ENCODE measurements around the gene ZNF785.

DNA sequence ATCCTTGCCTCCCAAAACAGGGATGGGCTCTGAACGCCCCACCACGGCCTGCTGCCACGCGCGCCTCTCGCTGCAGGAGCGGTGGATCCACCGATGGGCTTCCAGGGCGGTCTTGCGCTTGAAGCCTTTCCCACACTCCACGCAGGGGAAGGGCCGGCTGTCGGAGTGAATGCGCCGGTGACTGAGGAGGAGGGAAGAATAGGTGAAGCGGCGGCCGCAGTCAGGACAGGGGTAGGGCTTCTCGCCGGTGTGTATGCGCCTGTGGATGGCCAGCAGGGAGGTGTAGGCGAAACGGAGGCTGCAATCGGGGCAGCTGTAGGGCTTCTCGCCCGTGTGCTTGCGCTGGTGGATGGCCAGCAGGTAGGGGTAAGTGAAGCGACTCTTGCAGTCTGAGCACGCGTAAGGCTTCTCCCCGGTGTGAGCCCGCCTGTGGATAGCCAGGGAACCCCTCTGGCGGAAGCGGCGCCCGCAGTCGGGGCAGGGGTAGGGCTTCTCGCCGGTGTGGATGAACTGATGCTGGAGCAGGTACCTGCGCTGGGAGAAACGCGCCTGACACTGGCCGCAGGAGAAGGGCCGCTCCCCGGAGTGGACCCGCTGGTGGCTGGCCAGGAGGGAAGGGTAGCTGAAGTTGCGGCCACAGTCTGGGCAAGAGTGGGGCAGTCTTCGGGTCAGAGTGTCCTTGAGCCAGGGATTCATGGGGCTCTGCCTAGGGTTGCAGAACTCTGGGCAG is 2.7 kb downstream of the ZNF785 start:
- no peak for TF ChIP-seq KLF6 (CRISPR knock-in tag; IDR thresholded peaks at IDR 0.05)
- TF ChIP-seq LRRFIP1 (CRISPR knock-in tag; conservative IDR thresholded peaks at IDR 0.05), result no peak
- no peak for TF ChIP-seq ISL2 (CRISPR knock-in tag; IDR thresholded peaks at IDR 0.05)
- no peak for TF ChIP-seq GPBP1L1 (CRISPR knock-in tag; IDR thresholded peaks at IDR 0.05)
- no peak for TF ChIP-seq ZNF766 (CRISPR knock-in tag; IDR thresholded peaks at IDR 0.05; ENCODE audit: borderline replicate concordance)
